GM18867 (cell line): ENCODE data around the gene DDX3X.
A peak's percentile ranks its signal among the peaks of the same experiment; 100 is the strongest.

ENCODE experiments used
- ATAC-seq: cut with Tn5 transposase; IDR thresholded peaks from one replicate; pipeline ENCODE4 v1.9.1; 2021; ENCODE audit warnings: mild to moderate bottlenecking, moderate library complexity; ENCODE audit not compliant: unreplicated experiment

The DDX3X gene

GRCh38 chrX:41327341-41327740 is 6.6 kb upstream of the DDX3X start:
- no peak for ATAC-seq

- ATAC-seq, result no peak
These were observed 4.9 kb upstream of the DDX3X start for GRCh38 chrX:41329101-41329500.

- no peak for ATAC-seq
These were observed 2.0 kb upstream of the DDX3X start for GRCh38 chrX:41332005-41332404.

GRCh38 chrX:41332408-41333002 is 1.5 kb upstream of the DDX3X start:
- peak; percentile 7 for ATAC-seq

GRCh38 chrX:41333003-41333743 is 789 bp upstream of the DDX3X start:
- ATAC-seq, result peak; percentile 46

GRCh38 chrX:41334363-41335197 is 618 bp downstream of the DDX3X start:
- ATAC-seq, result peak; percentile 26

- no peak for ATAC-seq
These were observed 1.4 kb downstream of the DDX3X start for GRCh38 chrX:41335198-41335957.

- no peak for ATAC-seq
These were observed 2.0 kb downstream of the DDX3X start for GRCh38 chrX:41335958-41336331.

- ATAC-seq, result no peak
These were observed 2.5 kb downstream of the DDX3X start for GRCh38 chrX:41336447-41336846.

- ATAC-seq, result no peak
These were observed 3.2 kb downstream of the DDX3X start for GRCh38 chrX:41337140-41337539.

GRCh38 chrX:41338436-41338835 is 4.5 kb downstream of the DDX3X start:
- no peak for ATAC-seq

- ATAC-seq, result no peak
These were observed 5.2 kb downstream of the DDX3X start for GRCh38 chrX:41339148-41339547.

GRCh38 chrX:41344053-41344452 is 10.1 kb downstream of the DDX3X start:
- no peak for ATAC-seq

GRCh38 chrX:41347186-41347585 is 13.2 kb downstream of the DDX3X start:
- ATAC-seq, result no peak

GRCh38 chrX:41348551-41348950 is 14.6 kb downstream of the DDX3X start:
- ATAC-seq, result no peak

GRCh38 chrX:41350150-41350975 is 16.4 kb downstream of the DDX3X start:
- no peak for ATAC-seq

GRCh38 chrX:41350976-41351569 is 17.1 kb downstream of the DDX3X start:
- no peak for ATAC-seq

GRCh38 chrX:41351923-41352322 is 18.0 kb downstream of the DDX3X start:
- ATAC-seq, result no peak

GRCh38 chrX:41352329-41352838 is 18.4 kb downstream of the DDX3X start:
- no peak for ATAC-seq

- ATAC-seq, result no peak
These were observed 20.0 kb downstream of the DDX3X start for GRCh38 chrX:41353985-41354384.
